GM23338 (cell line): Measurements from ENCODE around the gene ADGRD2. TPM values are rescaled to one million over a fixed set of nuclear protein-coding genes. Genes with fewer than 3 reads are reported as not detected.

Experiments used
- ATAC-seq: fragments of 200-7000 bp; cut with Tn5 transposase; 3 replicates; pipeline ENCODE4 v1.9.1; 2020
- DNase-seq: peaks from one replicate; pipeline ENCODE4 v3.0.0-alpha.2; 2015; ENCODE audit warnings: low spot score
- H2AFZ ChIP-seq: fragments of 200-600 bp; sonication (generic); 2 replicates; pipeline ENCODE4 v1.8.0; 2016; ENCODE audit warnings: antibody characterized with exemption, mild to moderate bottlenecking, moderate library complexity
- H3F3A ChIP-seq: fragments of 200-600 bp; sonication (generic); replicated peaks from 2 replicates; pipeline ENCODE4 v1.8.0; 2017; ENCODE audit warnings: antibody characterized with exemption, mixed run types, low read depth
- H3K27ac ChIP-seq: fragments of 200-600 bp; sonication (generic); 2 replicates; pipeline ENCODE4 v1.6.1; 2016; ENCODE audit warnings: low read depth
- H3K27me3 ChIP-seq: fragments of 200-600 bp; sonication (generic); 2 replicates; pipeline ENCODE4 v1.8.0; 2016; ENCODE audit warnings: mild to moderate bottlenecking, mixed run types, moderate library complexity; ENCODE audit not compliant: insufficient read depth
- H3K36me3 ChIP-seq: fragments of 200-600 bp; sonication (generic); 2 replicates; pipeline ENCODE4 v1.8.0; 2016; ENCODE audit warnings: mild to moderate bottlenecking; ENCODE audit not compliant: insufficient read depth
- H3K4me1 ChIP-seq: fragments of 200-600 bp; sonication (generic); 2 replicates; pipeline ENCODE4 v1.8.0; 2016; ENCODE audit warnings: mild to moderate bottlenecking, moderate library complexity; ENCODE audit not compliant: insufficient read depth
- H3K4me2 ChIP-seq: fragments of 200-600 bp; sonication (generic); 2 replicates; pipeline ENCODE4 v1.7.1; 2017; ENCODE audit warnings: mixed run types
- H3K4me3 ChIP-seq: fragments of 200-600 bp; sonication (generic); 2 replicates; pipeline ENCODE4 v1.6.1; 2016; ENCODE audit warnings: mixed run types
- H3K79me2 ChIP-seq: fragments of 200-600 bp; sonication (generic); replicated peaks from 2 replicates; pipeline ENCODE4 v1.8.0; 2017; ENCODE audit warnings: mild to moderate bottlenecking; ENCODE audit not compliant: insufficient read depth
- H3K9me2 ChIP-seq: fragments of 200-600 bp; sonication (generic); 2 replicates; pipeline ENCODE4 v1.8.0; 2017; ENCODE audit not compliant: insufficient read depth
- H4K20me1 ChIP-seq: fragments of 200-600 bp; sonication (generic); replicated peaks from 2 replicates; pipeline ENCODE4 v1.8.0; 2017; ENCODE audit warnings: mild to moderate bottlenecking; ENCODE audit not compliant: insufficient read depth
- H3K27ac Mint-ChIP-seq: 2 replicates; pipeline ENCODE4 v1.8.0; 2020; ENCODE audit warnings: inconsistent platforms, mild to moderate bottlenecking, moderate library complexity, mixed read lengths
- H3K27me3 Mint-ChIP-seq: 3 replicates; pipeline ENCODE4 v1.8.0; 2022; ENCODE audit warnings: low read depth, mild to moderate bottlenecking, moderate library complexity, mixed read lengths, inconsistent platforms; ENCODE audit not compliant: insufficient read depth, poor library complexity
- H3K36me3 Mint-ChIP-seq: 3 replicates; pipeline ENCODE4 v1.8.0; 2021; ENCODE audit warnings: low read depth, mild to moderate bottlenecking, inconsistent platforms, moderate library complexity, mixed read lengths
- H3K4me1 Mint-ChIP-seq: 3 replicates; pipeline ENCODE4 v1.8.0; 2020; ENCODE audit warnings: mild to moderate bottlenecking, inconsistent platforms, mixed read lengths
- H3K4me3 Mint-ChIP-seq: 3 replicates; pipeline ENCODE4 v1.8.0; 2021; ENCODE audit warnings: moderate library complexity, mild to moderate bottlenecking, inconsistent platforms, mixed read lengths
- H3K9me3 Mint-ChIP-seq: 3 replicates; pipeline ENCODE4 v1.8.0; 2020; ENCODE audit warnings: moderate library complexity, mild to moderate bottlenecking, inconsistent platforms, mixed read lengths
- CREB1 ChIP-seq: fragments of 250-450 bp; sonication (Bioruptor Pico); IDR thresholded peaks from 2 replicates; pipeline ENCODE4 v1.5.0; 2020; ENCODE audit warnings: low read depth, mild to moderate bottlenecking, moderate library complexity
- CTCF ChIP-seq, 2 experiments: fragments of 200-600 bp in 1 of 2; sonication (generic) in 1 of 2; conservative IDR thresholded peaks; 2 replicates each; pipeline versions ENCODE4 v1.5.1 to v1.6.1; 2016 to 2017; ENCODE audit warnings: antibody characterized with exemption in 2 of 2, low read depth in 2 of 2, mild to moderate bottlenecking in 2 of 2, moderate library complexity in 1 of 2
- ETS1 ChIP-seq: IDR thresholded peaks from 2 replicates; pipeline ENCODE4 v1.6.1; 2016; ENCODE audit warnings: antibody characterized with exemption
- EZH2 ChIP-seq: fragments of 200-600 bp; sonication (generic); IDR thresholded peaks from one replicate; pipeline ENCODE4 v1.8.0; 2017; ENCODE audit warnings: antibody characterized with exemption, mild to moderate bottlenecking, low read depth; ENCODE audit not compliant: unreplicated experiment
- EZH2phosphoT487 ChIP-seq: fragments of 200-600 bp; sonication (generic); IDR thresholded peaks from one replicate; pipeline ENCODE4 v1.8.1; 2018; ENCODE audit warnings: antibody characterized with exemption; ENCODE audit not compliant: unreplicated experiment
- JUNB ChIP-seq: IDR thresholded peaks from one replicate; pipeline ENCODE4 v1.6.1; 2016; ENCODE audit warnings: antibody characterized with exemption; ENCODE audit not compliant: unreplicated experiment
- NANOG ChIP-seq: IDR thresholded peaks from 2 replicates; pipeline ENCODE4 v1.6.1; 2016; ENCODE audit warnings: antibody characterized with exemption, borderline replicate concordance
- STAT1 ChIP-seq: IDR thresholded peaks from one replicate; pipeline ENCODE4 v1.6.1; 2016; ENCODE audit warnings: antibody characterized with exemption; ENCODE audit not compliant: unreplicated experiment
- ZNF114 ChIP-seq: fragments of 250-450 bp; sonication (Bioruptor Pico); IDR thresholded peaks from 2 replicates; pipeline ENCODE4 v1.5.0; 2020; ENCODE audit warnings: mild to moderate bottlenecking, moderate library complexity
- ZNF331 ChIP-seq: fragments of 250-450 bp; sonication (Bioruptor Pico); IDR thresholded peaks from 2 replicates; pipeline ENCODE4 v1.5.0; 2020; ENCODE audit warnings: low read depth, mild to moderate bottlenecking, moderate library complexity
- ZNF462 ChIP-seq: fragments of 250-450 bp; sonication (Bioruptor Pico); IDR thresholded peaks from 2 replicates; pipeline ENCODE4 v1.5.0; 2020; ENCODE audit warnings: mild to moderate bottlenecking, moderate library complexity
- polyA plus RNA-seq: library from polyadenylated mRNA; unstranded; fragments of >200 nt; fragmentation: Nextera tagmentation; extraction: Ambion mirVana; gene quantifications from 2 replicates; pipeline ENCODE4 v1.2.1, GENCODE V29; 2016
- total RNA-seq: library from RNA; depleted of rRNA; stranded (reverse); fragments of >200 nt; shearing (Covaris generic); gene quantifications from 2 replicates; pipeline ENCODE4 v1.2.3, GENCODE V29; 2014

ADGRD2 gene
- total and polyA plus RNA-seq, 2 experiments from 2014 or later = 0.45 to 0.78 TPM

- TF ChIP-seq NANOG (no peak), STAT1 (no peak), CTCF (conservative IDR thresholded peaks at IDR 0.05; ENCODE audit: low read depth in 2 of 2) (no peak), EZH2phosphoT487 (no peak), EZH2 (no peak), ZNF114 (CRISPR knock-in tag) (no peak), ETS1 (no peak), ZNF331 (CRISPR knock-in tag) (no peak)
Observed at GRCh38 chr9:124443625-124444024, 6.6 kb upstream of the ADGRD2 start (continued).

- no peaks in the 10 kb centered on the region for H3K36me3 Mint-ChIP-seq
- DNase-seq (no peak), ATAC-seq (no peak)
- peaks cover 5% of the 10 kb centered on the region for H3K27me3 Mint-ChIP-seq
- Histone ChIP-seq H3K4me1 (no peaks in the 10 kb centered on the region), H3K27me3 (no peaks in the 10 kb centered on the region), H3K9me2 (no peaks in the 10 kb centered on the region), H3F3A (no peaks in the 10 kb centered on the region), H3K27ac (no peak overlapping the region), H3K4me3 (no peak overlapping the region), H3K79me2 (no peaks in the 10 kb centered on the region), H2AFZ (no peak overlapping the region), H4K20me1 (no peaks in the 10 kb centered on the region), H3K4me2 (no peak overlapping the region), H3K36me3 (no peaks in the 10 kb centered on the region)
- H3K9me3 Mint-ChIP-seq = no peaks in the 10 kb centered on the region; the same call in 1 of the 3 replicates
- no peak overlapping the region for H3K27ac Mint-ChIP-seq
- peaks cover 4% of the 10 kb centered on the region for H3K4me1 Mint-ChIP-seq
- no peak overlapping the region for H3K4me3 Mint-ChIP-seq
- no peak for TF ChIP-seq ETS1
- TF ChIP-seq ZNF462 (CRISPR knock-in tag) = no peak
- TF ChIP-seq EZH2 = no peak
- TF ChIP-seq JUNB = no peak
- no peak for TF ChIP-seq CTCF (conservative IDR thresholded peaks at IDR 0.05; ENCODE audit: low read depth in 2 of 2)
- no peak for TF ChIP-seq ZNF114 (CRISPR knock-in tag)
- TF ChIP-seq ZNF331 (CRISPR knock-in tag) = no peak
- no peak for TF ChIP-seq EZH2phosphoT487
- TF ChIP-seq CREB1 (CRISPR knock-in tag) = no peak
Observed at GRCh38 chr9:124444166-124444565, 6.1 kb upstream of the ADGRD2 start.
